GM18519 (cell line): ENCODE results near the gene ZNF417.
"Not testable (repeated sequence)": the region's sequence is repeated elsewhere in the genome, so short reads cannot be mapped to it uniquely, and the experiment has no call there.

ENCODE experiments used
- ATAC-seq: cut with Tn5 transposase; IDR thresholded peaks from one replicate; pipeline ENCODE4 v1.9.1; 2021; ENCODE audit warnings: mild to moderate bottlenecking, moderate library complexity; ENCODE audit not compliant: unreplicated experiment, low FRiP score

Gene ZNF417

GRCh38 chr19:57916168-57916995, at the start of gene ZNF417:
Gene ZNF417, minus strand, starts transcription at chr19:57916592. Its CDS starts 181 bp downstream, at chr19:57916411.
- peak; percentile 90 for ATAC-seq

- ATAC-seq = no peak
Measured at GRCh38 chr19:57964761-57965160, 48.4 kb upstream of the ZNF417 start.

- ATAC-seq = no peak
Measured at GRCh38 chr19:57961785-57962184, 45.4 kb upstream of the ZNF417 start.

- ATAC-seq = no peak
Measured at GRCh38 chr19:57954996-57955395, 38.6 kb upstream of the ZNF417 start.

GRCh38 chr19:57949702-57950101, 33.3 kb upstream of the ZNF417 start:
- no peak for ATAC-seq

- no peak for ATAC-seq
Measured at GRCh38 chr19:57949296-57949695, 32.9 kb upstream of the ZNF417 start.

- ATAC-seq = peak; percentile 77
Measured at GRCh38 chr19:57947419-57948134, 31.2 kb upstream of the ZNF417 start, which contains the start of gene ZNF256. Gene ZNF256, minus strand, starts transcription at chr19:57947706. Its CDS starts 232 bp downstream, at chr19:57947474.

- ATAC-seq = no peak
Measured at GRCh38 chr19:57947088-57947418, 30.7 kb upstream of the ZNF417 start.

GRCh38 chr19:57946316-57946715, 29.9 kb upstream of the ZNF417 start:
- ATAC-seq = no peak

GRCh38 chr19:57941593-57941992, 25.2 kb upstream of the ZNF417 start:
- no peak for ATAC-seq

GRCh38 chr19:57935731-57936130, 19.3 kb upstream of the ZNF417 start:
- no peak for ATAC-seq

GRCh38 chr19:57934820-57935665, 18.7 kb upstream of the ZNF417 start, which contains the start of gene ZNF418:
Gene ZNF418, minus strand, starts transcription at chr19:57935402. Its CDS starts 1,580 bp downstream, at chr19:57933822.
- ATAC-seq = no peak

GRCh38 chr19:57927587-57927986, 11.2 kb upstream of the ZNF417 start:
- ATAC-seq = no peak

- ATAC-seq = no peak
Measured at GRCh38 chr19:57914531-57914930, 1.9 kb downstream of the ZNF417 start.

- no peak for ATAC-seq
Measured at GRCh38 chr19:57907394-57907793, 9.0 kb downstream of the ZNF417 start.

GRCh38 chr19:57905258-57905657, 11.1 kb downstream of the ZNF417 start:
- no peak for ATAC-seq

- no peak for ATAC-seq
Measured at GRCh38 chr19:57903618-57904184, 12.7 kb downstream of the ZNF417 start.

- ATAC-seq = no peak
Measured at GRCh38 chr19:57900311-57900710, 16.1 kb downstream of the ZNF417 start.

- not testable (repeated sequence) for ATAC-seq
Measured at GRCh38 chr19:57890706-57891105, 25.7 kb downstream of the ZNF417 start.

GRCh38 chr19:57888560-57889231, 27.7 kb downstream of the ZNF417 start, which contains the start of gene ZNF814:
Gene ZNF814, minus strand, starts transcription at chr19:57889037. Its CDS starts 235 bp downstream, at chr19:57888802.
- ATAC-seq = no peak
